ENCODE data around the gene ILF2. TPM values are rescaled to one million over a fixed set of nuclear protein-coding genes. Genes with fewer than 3 reads are reported as not detected.

Gene ILF2
- total and polyA plus RNA-seq, 2 of the 13 experiments (the other 11 are each of a cell fraction or from before 2014, with no cell fraction given): 292 to 366 TPM

GRCh38 chr1:153670257-153670858, 435 bp downstream of the ILF2 start (continued):
- TF ChIP-seq THRA (CRISPR knock-in tag; IDR thresholded peaks at IDR 0.05; ENCODE audit: borderline replicate concordance): no peak
- peak; percentile 68; the same call in 1 of the 2 replicates for TF ChIP-seq ZNF501 (CRISPR knock-in tag; IDR thresholded peaks at IDR 0.05)
- no peak for TF ChIP-seq ZNF557 (CRISPR knock-in tag; IDR thresholded peaks at IDR 0.05)
- no peak for TF ChIP-seq U2AF2 (IDR thresholded peaks at IDR 0.05; ENCODE audit: low read depth, low read length)
- TF ChIP-seq BCL6 (CRISPR knock-in tag; IDR thresholded peaks at IDR 0.05): no peak
- TF ChIP-seq CBX2 (IDR thresholded peaks at IDR 0.05; ENCODE audit: low read depth, low read length): no peak
- TF ChIP-seq CBX2 (CRISPR knock-in tag; IDR thresholded peaks at IDR 0.05; ENCODE audit: low read depth): no peak
- no peak for TF ChIP-seq MTF1 (CRISPR knock-in tag; IDR thresholded peaks at IDR 0.05)
- 0 out of 2 replicates have a peak, but pooled peaks have one; percentile 52 for TF ChIP-seq AHDC1 (CRISPR knock-in tag; IDR thresholded peaks at IDR 0.05; ENCODE audit: borderline replicate concordance)
- 0 out of 2 replicates have a peak, but pooled peaks have one; percentile 27 for TF ChIP-seq ZNF12 (CRISPR knock-in tag; IDR thresholded peaks at IDR 0.05)
- no peak for TF ChIP-seq NCOR1 (IDR thresholded peaks at IDR 0.05; ENCODE audit: borderline replicate concordance, low read length)
- no peak for TF ChIP-seq ZC3H4 (CRISPR knock-in tag; IDR thresholded peaks at IDR 0.05; ENCODE audit: borderline replicate concordance)
- no peak for TF ChIP-seq BCL3 (CRISPR knock-in tag; IDR thresholded peaks at IDR 0.05)
- TF ChIP-seq SIX4 (CRISPR knock-in tag; IDR thresholded peaks at IDR 0.05): no peak
- no peak for TF ChIP-seq ARNTL (CRISPR knock-in tag; IDR thresholded peaks at IDR 0.05)
- TF ChIP-seq ZNF414 (CRISPR knock-in tag; IDR thresholded peaks at IDR 0.05): no peak
- 0 out of 2 replicates have a peak, but pooled peaks have one; percentile 19 for TF ChIP-seq ZNF777 (CRISPR knock-in tag; IDR thresholded peaks at IDR 0.05)
- no peak for TF ChIP-seq MZF1 (CRISPR knock-in tag; IDR thresholded peaks at IDR 0.05; ENCODE audit: borderline replicate concordance)
- no peak for TF ChIP-seq ZNF143 (CRISPR knock-in tag; IDR thresholded peaks at IDR 0.05)
- TF ChIP-seq YEATS4 (CRISPR knock-in tag; IDR thresholded peaks at IDR 0.05; ENCODE audit: borderline replicate concordance): no peak
